Uterus (tissue), 2 donors: ENCODE results near the gene ZSCAN5C.
"Not testable (repeated sequence)": the region's sequence is repeated elsewhere in the genome, so short reads cannot be mapped to it uniquely, and the experiment has no call there.

Experiments
- CTCF ChIP-seq, 4 experiments: fragments of 200-600 bp in 2 of 4; fragments of 450-650 bp in 2 of 4; sonication (generic) in 2 of 4; IDR thresholded peaks; one replicate each; pipeline ENCODE4 v1.5.1; 2016 to 2019; ENCODE audit warnings: antibody characterized with exemption in 4 of 4, mild to moderate bottlenecking in 2 of 4, moderate library complexity in 1 of 4
- POLR2A ChIP-seq, 2 donors: fragments of 450-650 bp; IDR thresholded peaks; one replicate each; pipeline ENCODE4 v1.6.1; 2016; ENCODE audit warnings: antibody characterized with exemption in 2 of 2, mild to moderate bottlenecking in 1 of 2, moderate library complexity in 1 of 2

DNA sequence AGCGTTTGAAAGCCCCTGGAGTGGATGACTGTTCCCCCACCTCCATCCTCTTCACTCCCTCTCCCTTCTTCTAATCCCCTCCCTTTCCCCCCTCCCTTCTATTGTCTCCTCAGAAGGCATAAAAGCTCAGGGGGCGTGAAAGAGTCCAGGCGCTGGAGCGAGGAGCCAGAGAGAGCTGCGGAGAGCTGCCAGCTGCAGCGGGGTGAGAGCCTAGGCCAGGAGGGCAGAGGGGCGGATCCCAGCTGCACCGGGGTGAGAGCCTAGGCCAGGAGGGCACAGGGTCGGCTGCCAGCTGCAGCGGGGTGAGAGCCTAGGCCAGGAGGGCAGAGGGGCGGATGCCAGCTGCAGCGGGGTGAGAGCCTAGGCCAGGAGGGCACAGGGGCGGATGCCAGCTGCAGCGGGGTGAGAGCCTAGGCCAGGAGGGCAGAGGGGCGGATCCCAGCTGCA is 26.2 kb upstream of the ZSCAN5C start, which contains the start of gene GALP:
- not testable (repeated sequence) for TF ChIP-seq POLR2A, CTCF (IDR thresholded peaks at IDR 0.05)
